NCI-H1105 (cell line): ENCODE measurements around the gene MAF.

Experiments used
- DNase-seq: peaks from one replicate; lab custom pipeline; 2025; lab: John Stamatoyannopoulos, UW

Gene MAF

GRCh38 chr16:79612207-79612606 is 11.7 kb upstream of the MAF start:
- no peak for DNase-seq

DNA sequence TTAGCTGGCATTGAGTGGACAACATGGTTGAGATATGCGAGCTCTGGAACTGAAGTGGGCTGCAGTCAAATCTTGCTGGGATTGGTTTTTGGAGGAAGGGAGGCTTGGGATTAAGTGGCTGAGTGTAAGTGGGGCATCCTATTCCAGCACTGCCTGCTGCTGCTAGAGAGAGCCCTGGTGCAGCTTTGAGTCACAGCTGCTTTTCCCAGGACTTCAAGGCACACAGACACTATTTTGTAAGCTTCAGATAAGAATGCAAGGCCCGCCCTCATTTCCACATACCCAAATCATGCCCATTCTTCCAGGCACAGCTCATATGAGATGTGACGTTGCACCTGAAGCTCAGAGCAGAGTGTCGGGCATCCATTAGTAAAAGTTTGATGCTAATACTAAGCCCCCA is 10.2 kb upstream of the MAF start:
- no peak for DNase-seq

DNA sequence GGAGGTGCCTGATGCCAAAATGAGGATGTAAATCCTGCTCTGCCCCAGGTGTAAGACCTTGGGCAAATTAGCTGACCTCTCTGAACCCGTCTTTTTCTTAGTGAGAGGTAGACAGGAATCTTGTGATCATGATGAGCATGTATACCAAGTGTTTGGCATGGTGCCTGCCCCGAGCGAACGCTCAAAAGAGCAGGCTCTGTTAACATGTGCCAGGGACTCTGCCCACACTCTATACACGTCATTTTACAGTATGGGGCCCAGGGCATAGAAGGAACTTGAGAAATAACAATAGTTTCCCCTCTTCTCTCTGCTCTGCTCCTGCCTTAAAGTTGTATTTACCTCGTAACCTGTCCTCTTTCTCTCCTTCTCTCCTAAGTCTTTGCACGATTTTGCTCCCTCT is 9.3 kb upstream of the MAF start:
- no peak for DNase-seq

- no peak for DNase-seq
These were observed 8.4 kb upstream of the MAF start for GRCh38 chr16:79608976-79609375.

DNA sequence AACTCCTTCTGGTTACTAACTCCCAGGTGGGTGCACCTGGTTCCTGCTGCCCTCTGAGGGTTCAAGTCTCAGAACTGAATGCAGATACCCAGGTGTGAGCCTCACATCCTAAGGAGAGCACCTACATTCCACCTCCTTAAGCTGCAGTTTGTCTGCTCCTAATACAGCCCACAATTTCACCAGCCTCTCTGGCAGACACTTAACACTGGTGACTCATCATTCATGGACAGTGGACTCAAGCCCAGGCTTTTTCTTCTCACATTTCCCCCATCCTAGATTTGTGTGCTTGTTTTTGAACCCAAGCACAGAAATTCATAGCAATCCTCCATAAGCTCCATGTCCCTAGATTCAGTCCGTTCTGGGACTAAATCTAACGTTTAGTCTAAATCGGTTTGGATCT is 7.0 kb upstream of the MAF start:
- DNase-seq: no peak

GRCh38 chr16:79605999-79606398 is 5.5 kb upstream of the MAF start:
- DNase-seq: no peak

DNA sequence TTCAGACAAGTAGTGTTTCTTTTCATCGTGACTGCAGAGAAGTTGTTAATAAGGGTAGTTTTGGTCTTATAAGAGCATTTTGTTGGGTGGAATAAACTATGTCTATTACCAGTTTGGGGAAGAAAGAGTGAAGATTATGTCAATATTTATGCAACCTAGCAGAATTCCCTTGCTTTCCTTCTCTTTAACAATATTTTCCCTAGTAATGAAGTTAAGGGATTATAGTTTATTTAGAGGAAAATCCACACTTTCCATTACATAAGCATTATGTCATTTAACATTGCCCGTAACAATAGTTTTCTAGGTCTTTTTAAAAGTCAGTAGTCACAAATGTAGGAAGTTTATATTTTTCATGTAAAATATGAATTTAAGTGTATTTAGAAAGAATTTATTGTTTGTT is 2.5 kb upstream of the MAF start:
- no peak for DNase-seq

DNA sequence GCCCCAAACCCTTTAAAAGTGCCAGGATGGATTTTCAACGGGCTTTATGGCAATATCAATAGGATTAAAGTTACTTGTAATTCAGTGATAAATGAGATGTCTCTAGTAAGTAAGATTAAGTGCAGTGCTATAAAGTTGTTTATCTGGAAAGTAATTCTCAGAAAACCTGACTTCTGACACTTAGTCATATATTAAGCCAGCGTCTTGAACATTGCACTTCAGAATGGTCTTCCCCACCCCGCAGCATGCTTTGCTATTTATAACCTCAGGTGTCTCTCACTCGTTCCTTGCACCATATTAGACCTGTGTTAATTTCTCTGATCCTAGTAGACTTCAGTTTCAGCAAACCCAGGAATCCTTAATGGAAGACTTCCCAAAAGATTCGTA is 2.1 kb upstream of the MAF start:
- DNase-seq: no peak

DNA sequence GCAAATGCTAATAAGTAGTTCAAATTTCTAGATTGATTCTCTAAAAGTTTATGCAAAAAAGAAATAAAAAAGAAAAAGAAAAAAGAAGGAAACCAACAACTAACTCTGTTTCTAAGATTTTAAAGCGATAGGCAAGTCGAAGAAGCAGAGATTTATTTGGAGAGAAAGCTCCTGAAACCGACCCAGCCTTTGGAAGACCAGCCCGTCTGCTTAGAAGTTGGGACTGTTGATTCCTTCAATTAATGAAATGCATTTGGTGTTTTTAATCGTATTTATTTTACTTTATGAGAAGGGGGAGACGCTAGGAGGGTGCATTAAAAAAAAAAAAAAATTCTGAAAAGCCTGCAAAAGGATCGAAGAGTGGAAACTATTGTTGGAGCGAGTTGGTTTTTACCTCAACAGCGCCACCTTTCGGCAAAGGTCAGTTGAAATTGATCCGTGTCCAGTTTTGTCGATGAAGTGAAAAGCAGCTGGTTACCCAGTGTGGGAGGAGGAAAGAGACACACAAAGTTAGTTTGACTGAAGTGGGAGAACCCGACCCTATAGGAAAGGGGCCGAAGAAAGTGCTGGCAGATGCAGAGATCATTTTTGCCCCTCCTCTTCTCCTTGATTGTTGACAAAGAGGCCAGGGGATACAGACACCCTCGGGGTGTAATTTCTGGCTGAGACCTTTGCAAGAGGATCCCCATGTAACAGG is 1.5 kb upstream of the MAF start:
- DNase-seq: peak; percentile 63

GRCh38 chr16:79601092-79601930 is 774 bp upstream of the MAF start:
- DNase-seq: peak; percentile 5

- DNase-seq: peak; percentile 66
These were observed 500 bp downstream of the MAF start for GRCh38 chr16:79599837-79600637.

DNA sequence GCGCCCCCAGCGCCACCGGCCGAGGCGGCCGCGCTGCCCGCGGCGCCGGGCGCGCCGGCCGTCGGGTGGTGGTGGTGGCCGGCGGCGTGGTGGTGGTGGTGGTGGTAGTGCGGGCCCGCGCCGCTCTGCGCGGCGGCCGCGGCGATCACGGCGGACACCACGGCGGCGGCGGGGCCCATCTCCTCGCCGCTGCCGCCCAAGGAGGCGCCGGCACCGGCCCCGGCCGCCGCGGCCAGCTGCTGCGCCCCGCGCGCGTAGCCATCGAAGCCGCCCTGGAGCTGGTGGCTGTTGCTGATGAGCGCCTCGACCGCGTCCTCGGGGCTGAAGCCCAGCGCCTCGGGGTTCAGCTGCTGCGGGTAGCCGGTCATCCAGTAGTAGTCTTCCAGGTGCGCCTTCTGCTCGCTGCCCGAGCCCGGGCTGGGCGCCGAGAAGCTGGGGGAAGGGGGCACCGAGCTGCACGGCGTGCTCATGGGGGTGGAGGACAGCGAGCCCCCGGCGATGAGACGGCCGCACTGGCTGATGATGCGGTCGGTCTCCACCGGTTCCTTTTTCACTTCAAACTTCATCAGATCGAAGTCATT is 1.2 kb downstream of the MAF start:
- DNase-seq: no peak

DNA sequence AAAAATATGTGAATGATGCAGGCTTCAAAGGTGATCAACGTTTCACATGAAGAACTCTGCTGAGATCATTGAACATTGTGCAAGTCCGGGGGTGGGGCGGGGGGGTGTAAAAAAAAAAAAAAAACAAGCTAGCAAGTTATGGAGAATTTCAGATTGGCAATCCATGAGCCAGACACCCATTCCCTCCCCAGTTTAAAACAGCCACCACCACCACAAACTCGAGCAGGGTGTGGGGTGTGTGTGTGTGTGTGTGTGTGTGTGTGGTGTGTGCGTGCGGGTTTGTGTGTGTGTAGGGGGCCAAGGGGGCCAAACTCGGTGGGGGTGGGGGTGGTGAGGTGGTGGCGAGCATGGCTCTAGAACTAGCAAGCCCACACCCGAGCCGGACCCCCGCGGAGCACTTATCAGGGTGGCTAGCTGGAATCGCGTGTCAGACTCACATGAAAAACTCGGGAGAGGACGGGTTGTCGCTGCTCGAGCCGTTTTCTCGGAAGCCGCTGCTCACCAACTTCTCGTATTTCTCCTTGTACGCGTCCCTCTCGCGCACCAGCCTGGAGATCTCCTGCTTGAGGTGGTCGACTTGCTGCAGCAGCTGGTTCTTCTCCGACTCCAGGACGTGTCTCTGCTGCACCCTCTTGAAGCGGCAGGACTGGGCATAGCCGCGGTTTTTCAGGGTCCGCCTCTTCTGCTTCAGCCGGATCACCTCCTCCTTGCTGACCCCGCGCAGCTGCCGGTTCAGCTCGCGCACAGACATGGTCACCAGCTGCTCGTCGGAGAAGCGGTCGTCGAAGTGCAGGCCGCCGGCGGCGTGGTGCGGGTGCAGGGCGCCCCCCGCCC is 2.0 kb downstream of the MAF start:
- DNase-seq: peak; percentile 35

- DNase-seq: no peak
These were observed 2.5 kb downstream of the MAF start for GRCh38 chr16:79598063-79598347.

DNA sequence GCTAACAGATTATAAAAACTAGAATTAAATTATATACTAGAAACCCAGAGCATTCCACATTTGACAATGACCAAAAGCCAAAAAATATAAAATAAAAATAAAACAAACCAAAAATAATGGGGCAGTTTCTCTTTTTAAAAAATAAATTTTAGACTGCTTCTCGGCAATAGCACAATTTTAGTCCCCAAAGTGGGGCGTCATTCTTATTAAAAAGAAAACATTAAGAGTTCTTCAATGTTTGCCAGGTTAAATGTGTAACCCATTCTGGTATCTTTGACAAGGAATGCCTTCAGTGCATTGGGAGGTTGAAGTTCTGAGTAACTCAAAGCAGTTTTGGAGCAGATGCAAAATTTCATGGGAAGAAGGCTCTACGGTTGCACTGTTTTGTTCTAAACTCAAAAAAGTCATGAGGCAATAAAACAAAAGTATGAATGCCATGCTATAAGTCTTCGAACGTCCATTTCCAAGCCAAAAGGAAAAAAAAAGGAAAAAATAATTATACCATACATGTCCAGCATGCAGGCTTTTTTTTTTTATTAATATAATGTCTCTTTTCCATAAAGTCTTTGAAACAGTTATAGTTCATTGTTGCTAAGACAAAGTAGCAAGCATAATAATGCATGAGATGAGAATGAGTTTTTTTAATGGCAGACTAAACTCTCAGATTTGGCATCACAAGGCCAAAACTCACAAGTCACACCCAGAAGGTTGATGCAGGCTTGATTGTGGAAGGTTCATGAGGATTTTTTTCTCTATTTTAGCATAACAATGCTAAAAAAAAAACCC is 3.1 kb downstream of the MAF start:
- DNase-seq: peak; percentile 4

GRCh38 chr16:79595931-79596450 is 4.5 kb downstream of the MAF start:
- DNase-seq: no peak

DNA sequence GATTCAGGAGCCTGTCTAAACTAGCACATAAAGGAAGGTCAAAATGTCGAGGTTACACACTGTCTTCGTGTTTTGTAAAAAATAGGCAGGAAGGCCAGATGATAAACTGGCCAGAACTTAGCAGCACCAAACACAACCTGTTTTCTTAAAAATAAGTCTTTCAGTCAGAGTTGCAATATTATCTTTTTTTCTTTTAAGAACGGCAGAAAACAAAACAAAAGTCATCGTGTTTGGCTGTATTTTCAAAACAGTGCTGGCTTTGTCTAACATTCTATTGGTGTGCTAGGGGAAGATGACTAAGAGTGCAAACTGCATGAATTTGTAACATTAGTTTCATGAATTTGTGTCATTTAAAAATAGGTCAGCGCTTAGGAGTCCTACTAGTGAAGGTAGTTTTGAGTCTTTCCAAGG is 5.3 kb downstream of the MAF start:
- DNase-seq: no peak

DNA sequence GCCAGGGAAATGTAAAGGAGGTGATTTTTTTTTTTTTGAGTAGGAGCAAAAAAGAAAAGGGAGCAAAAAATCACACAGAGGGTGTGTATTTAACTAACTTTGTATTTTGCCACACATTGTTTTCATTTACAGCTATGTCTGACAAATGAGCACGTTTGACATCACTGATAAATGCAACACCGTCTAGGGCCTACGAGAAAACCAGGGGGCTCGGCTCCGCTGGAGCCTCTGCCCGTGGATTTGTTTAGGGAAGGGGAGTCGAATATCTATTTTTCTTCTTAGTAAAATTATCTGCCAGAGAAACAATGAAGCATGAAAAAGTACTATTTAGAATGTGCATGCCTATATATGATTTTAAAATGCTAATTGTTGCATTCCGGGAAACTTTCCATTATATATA is 6.8 kb downstream of the MAF start:
- DNase-seq: no peak

- DNase-seq: no peak
These were observed 7.4 kb downstream of the MAF start for GRCh38 chr16:79593074-79593531.

DNA sequence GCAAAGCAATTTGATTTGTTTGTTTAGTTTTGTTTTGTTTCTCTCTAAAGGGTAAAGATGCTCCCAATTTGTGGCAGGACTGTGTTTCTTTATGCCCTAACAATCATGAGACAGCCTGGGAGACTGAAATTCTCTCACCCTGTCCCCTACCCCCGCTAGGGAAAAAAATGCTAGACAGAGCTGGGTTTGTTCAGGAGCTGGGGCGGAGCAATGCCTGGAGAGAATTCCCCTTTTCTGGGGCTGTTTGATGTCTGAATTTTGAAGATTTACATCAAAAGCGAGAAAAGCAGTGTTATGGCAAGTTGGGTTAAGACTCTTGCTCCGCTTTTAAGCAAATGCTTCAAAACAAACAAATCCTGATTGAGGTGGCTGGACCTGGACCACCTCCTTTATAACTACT is 8.4 kb downstream of the MAF start:
- DNase-seq: no peak
